Natural killer cell (primary cell): ENCODE results near the gene NSUN6. TPM values are rescaled to one million over a fixed set of nuclear protein-coding genes. Genes with fewer than 3 reads are reported as not detected.

Experiments
- ATAC-seq, 3 donors: fragments of 150-1000 bp in 2 of 3; fragments of 200-7000 bp in 1 of 3; cut with Tn5 transposase; 1 replicate in 1 of 3; 2 replicates in 2 of 3; pipeline ENCODE4 v1.10.0; 2021; ENCODE audit warnings: mild to moderate bottlenecking in 2 of 3, moderate library complexity in 2 of 3
- DNase-seq, 2 donors: peaks; one replicate each; pipeline versions ENCODE4 v3.0.0 to v3.0.0-alpha.2; 2013 to 2021; ENCODE audit warnings: mixed read lengths in 1 of 2
- H3K27ac ChIP-seq: one replicate; pipeline ENCODE4 v1.5.1; 2013; ENCODE audit warnings: mild to moderate bottlenecking, low read length
- H3K27me3 ChIP-seq: one replicate; pipeline ENCODE4 v1.6.1; 2013; ENCODE audit warnings: low read length; ENCODE audit not compliant: control insufficient read depth, insufficient read depth
- H3K36me3 ChIP-seq: one replicate; pipeline ENCODE4 v1.6.1; 2013; ENCODE audit warnings: low read length; ENCODE audit not compliant: control insufficient read depth, insufficient read depth
- H3K4me1 ChIP-seq: one replicate; pipeline ENCODE4 v1.6.1; 2013; ENCODE audit warnings: low read length; ENCODE audit not compliant: control insufficient read depth, insufficient read depth
- H3K4me3 ChIP-seq: one replicate; pipeline ENCODE4 v1.5.1; 2013; ENCODE audit warnings: low read length
- H3K9me3 ChIP-seq: one replicate; pipeline ENCODE4 v1.6.1; 2013; ENCODE audit warnings: low read length; ENCODE audit not compliant: control insufficient read depth, insufficient read depth
- H3K27ac Mint-ChIP-seq, 2 donors: one replicate each; pipeline ENCODE4 v1.8.0; 2022; ENCODE audit warnings: mild to moderate bottlenecking in 2 of 2, mixed read lengths in 2 of 2, moderate library complexity in 1 of 2
- H3K27me3 Mint-ChIP-seq, 2 donors: one replicate each; pipeline ENCODE4 v1.8.0; 2022; ENCODE audit warnings: low read depth in 2 of 2, mixed read lengths in 2 of 2
- H3K36me3 Mint-ChIP-seq: one replicate; pipeline ENCODE4 v1.8.0; 2022; ENCODE audit warnings: mixed read lengths
- H3K4me1 Mint-ChIP-seq, 2 donors: one replicate each; pipeline ENCODE4 v1.8.0; 2022; ENCODE audit warnings: mixed read lengths in 2 of 2
- H3K4me3 Mint-ChIP-seq: one replicate; pipeline ENCODE4 v1.8.0; 2022; ENCODE audit warnings: mild to moderate bottlenecking, moderate library complexity, mixed read lengths
- H3K9me3 Mint-ChIP-seq, 2 donors: one replicate each; pipeline ENCODE4 v1.8.0; 2022; ENCODE audit warnings: mixed read lengths in 2 of 2
- WGBS: methylation state at CpG from one replicate; pipeline ENCODE4 v1.1.7; 2013; ENCODE audit warnings: missing lambda C conversion rate; ENCODE audit not compliant: insufficient coverage; 5-methylcytosine and 5-hydroxymethylcytosine counted together
- intact Hi-C: fragments of 100-400 bp; cut with micrococcal nuclease; formaldehyde crosslinking; loops from one replicate; pipeline ENCODE4 v1.14.2; 2022
- total RNA-seq, 4 donors: library from RNA; stranded (reverse); fragments of 120-200 nt in 1 of 4; gene quantifications; one replicate each; pipeline versions ENCODE4 v1.2.3 to v1.2.4, GENCODE V29; 2013 to 2022
- TF ChIP-seq, protein P1 (sequence below): fragments of 200-600 bp; IDR thresholded peaks from one replicate; pipeline ENCODE4 v1.8.0; 2022; ENCODE audit warnings: antibody characterized with exemption

Gene NSUN6
- total RNA-seq, 3 donors from 2014 or later (not counting 1 experiment from before 2014, with no cell fraction given): 25.7 to 36.9 (median 26.4) TPM

DNA sequence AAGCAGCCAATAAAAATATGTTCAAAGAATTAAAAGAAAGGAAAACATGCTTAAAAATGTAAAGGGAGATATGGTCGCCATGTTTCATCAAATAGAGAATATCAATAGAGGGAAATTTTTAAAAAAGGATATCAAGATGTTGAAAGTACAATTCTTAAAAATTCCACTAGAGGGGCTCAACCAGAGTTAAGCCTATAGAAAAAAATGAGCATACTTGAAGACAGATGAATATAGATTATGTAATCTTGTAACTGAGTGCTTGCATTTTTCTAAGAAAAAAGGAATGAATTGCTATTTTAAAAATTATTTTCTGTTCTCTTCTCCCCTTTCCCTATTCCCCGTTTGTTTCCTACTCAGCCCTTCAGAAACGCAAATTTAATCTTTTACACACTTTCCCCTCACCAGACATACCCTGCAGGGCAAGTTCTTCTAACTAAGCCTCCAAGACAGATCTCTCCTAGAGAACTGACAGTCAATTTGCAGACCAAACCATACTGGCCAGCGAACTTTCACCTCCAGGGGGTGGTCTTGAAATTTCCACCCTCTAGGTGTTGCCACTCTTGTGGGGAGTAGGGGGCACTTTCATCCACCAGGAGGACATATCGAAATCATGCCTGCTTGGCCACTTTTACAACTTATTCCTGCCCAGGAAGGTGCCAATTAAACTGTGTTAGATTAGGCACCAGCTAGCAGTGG, 67.7 kb downstream of the NSUN6 start:
- H3K27ac ChIP-seq: no peak overlapping the region
- H3K36me3 ChIP-seq: peaks cover 7% of the 10 kb centered on the region
- H3K27me3 Mint-ChIP-seq: no peaks in the 10 kb centered on the region

DNA sequence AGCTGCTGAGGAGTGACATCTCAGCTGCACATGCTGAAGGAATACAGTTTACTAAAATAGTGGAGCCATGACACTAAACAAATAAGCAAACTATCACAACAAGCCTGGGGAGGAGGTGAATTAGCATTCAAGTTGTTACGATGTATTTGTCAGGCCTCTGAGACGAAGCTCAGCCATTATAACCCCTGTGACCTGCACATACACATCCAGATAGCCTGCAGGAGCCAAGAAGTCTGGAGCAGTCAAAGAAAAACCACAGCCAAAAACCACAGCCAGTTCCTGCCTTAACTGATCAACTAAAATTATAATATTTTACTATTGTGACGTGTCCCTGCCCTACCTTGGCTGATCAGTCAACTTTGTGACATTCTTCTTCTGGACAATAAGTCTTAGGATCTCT, 68.6 kb downstream of the NSUN6 start:
- TF ChIP-seq, protein P1, sequence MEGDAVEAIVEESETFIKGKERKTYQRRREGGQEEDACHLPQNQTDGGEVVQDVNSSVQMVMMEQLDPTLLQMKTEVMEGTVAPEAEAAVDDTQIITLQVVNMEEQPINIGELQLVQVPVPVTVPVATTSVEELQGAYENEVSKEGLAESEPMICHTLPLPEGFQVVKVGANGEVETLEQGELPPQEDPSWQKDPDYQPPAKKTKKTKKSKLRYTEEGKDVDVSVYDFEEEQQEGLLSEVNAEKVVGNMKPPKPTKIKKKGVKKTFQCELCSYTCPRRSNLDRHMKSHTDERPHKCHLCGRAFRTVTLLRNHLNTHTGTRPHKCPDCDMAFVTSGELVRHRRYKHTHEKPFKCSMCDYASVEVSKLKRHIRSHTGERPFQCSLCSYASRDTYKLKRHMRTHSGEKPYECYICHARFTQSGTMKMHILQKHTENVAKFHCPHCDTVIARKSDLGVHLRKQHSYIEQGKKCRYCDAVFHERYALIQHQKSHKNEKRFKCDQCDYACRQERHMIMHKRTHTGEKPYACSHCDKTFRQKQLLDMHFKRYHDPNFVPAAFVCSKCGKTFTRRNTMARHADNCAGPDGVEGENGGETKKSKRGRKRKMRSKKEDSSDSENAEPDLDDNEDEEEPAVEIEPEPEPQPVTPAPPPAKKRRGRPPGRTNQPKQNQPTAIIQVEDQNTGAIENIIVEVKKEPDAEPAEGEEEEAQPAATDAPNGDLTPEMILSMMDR: no peak
- Histone ChIP-seq H3K4me3 (no peak overlapping the region), H3K27ac (no peak overlapping the region), H3K9me3 (peaks cover 9% of the 10 kb centered on the region), H3K36me3 (peaks cover 5% of the 10 kb centered on the region), H3K4me1 (no peaks in the 10 kb centered on the region), H3K27me3 (no peaks in the 10 kb centered on the region)
- no peak overlapping the region for H3K27ac Mint-ChIP-seq
- ATAC-seq (no peak), DNase-seq (no peak)
- peaks cover 11 to 17% of the 10 kb centered on the region in 2 donors for H3K4me1 Mint-ChIP-seq
- H3K4me3 Mint-ChIP-seq: no peak overlapping the region
- WGBS: 50% methylated on average over 3 of the region's 3 CpGs
- no peaks in the 10 kb centered on the region for H3K27me3 Mint-ChIP-seq
- intact Hi-C loops: no loop called here
- H3K36me3 Mint-ChIP-seq: peaks cover 55% of the 10 kb centered on the region
- peaks cover 3 to 5% of the 10 kb centered on the region in 2 donors for H3K9me3 Mint-ChIP-seq

More for the DNA sequence above, 67.7 kb downstream of the NSUN6 start:
- H3K4me3 ChIP-seq: no peak overlapping the region
- no peak overlapping the region for H3K27ac Mint-ChIP-seq
- H3K9me3 Mint-ChIP-seq: peaks cover 0 to 2% of the 10 kb centered on the region in 2 donors
- peaks cover 11 to 17% of the 10 kb centered on the region in 2 donors for H3K4me1 Mint-ChIP-seq
- no peaks in the 10 kb centered on the region for H3K4me1 ChIP-seq
- DNase-seq: peak in 1 of 2 donors; percentile 20
- peaks cover 49% of the 10 kb centered on the region for H3K36me3 Mint-ChIP-seq
- no peak for ATAC-seq
- no peaks in the 10 kb centered on the region for H3K27me3 ChIP-seq
- intact Hi-C loops: no loop called here
- no peaks in the 10 kb centered on the region for H3K9me3 ChIP-seq
- WGBS: 79% methylated on average over 5 of the region's 5 CpGs
- H3K4me3 Mint-ChIP-seq: no peak overlapping the region
- TF ChIP-seq, protein P1: peak; percentile 14

DNA sequence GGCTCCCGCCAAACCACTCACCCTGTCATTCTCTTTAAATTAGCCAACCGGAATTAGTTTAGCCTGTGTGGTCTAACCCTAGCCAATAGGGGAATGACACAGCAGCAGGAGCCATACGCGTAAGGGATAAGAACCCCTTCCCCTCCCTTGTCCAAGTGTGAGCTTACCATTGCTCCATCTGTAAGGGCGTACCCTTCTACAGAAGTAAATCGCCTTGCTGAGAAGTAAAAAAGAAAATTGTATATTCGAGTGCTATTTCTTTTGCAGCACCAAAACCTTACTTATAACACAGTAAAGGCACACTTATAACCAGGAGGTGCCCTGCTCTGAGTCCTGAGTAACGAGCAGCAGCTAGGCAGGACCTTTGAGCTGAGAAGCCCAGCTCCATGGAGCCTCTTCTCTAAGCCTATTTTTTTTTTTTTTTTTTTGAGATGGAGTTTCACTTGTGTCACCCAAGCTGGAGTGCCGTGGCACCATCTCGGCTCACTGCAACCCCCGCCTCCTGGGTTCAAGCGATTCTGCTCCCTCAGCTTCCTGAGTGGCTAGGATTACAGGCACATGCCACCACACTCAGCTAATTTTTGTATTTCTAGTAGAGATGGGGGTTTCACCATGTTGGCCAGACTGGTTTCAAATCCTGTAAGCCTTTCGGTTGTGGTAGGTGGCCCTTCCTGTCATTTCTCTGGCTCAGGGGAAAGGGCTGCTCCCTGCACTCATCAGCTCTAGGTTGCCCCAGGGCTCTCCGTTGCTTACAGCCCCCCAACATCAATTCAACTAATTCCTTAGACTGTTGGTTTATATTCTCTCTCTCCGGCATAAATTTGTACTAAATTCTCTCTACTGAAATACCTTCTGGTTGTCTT, 73.3 kb downstream of the NSUN6 start:
- TF ChIP-seq, protein P1: no peak
- Histone ChIP-seq H3K9me3 (peaks cover 13% of the 10 kb centered on the region), H3K36me3 (peaks cover 5% of the 10 kb centered on the region), H3K27me3 (no peaks in the 10 kb centered on the region), H3K4me3 (no peak overlapping the region), H3K4me1 (no peaks in the 10 kb centered on the region), H3K27ac (no peak overlapping the region)
- no peak for DNase-seq
- H3K4me3 Mint-ChIP-seq: no peak overlapping the region
- intact Hi-C loops: no loop called here
- H3K27ac Mint-ChIP-seq: no peak overlapping the region
- H3K27me3 Mint-ChIP-seq: no peaks in the 10 kb centered on the region
- no peak for ATAC-seq
- peaks cover 8 to 12% of the 10 kb centered on the region in 2 donors for H3K4me1 Mint-ChIP-seq
- peaks cover 48% of the 10 kb centered on the region for H3K36me3 Mint-ChIP-seq
- peaks cover 3 to 8% of the 10 kb centered on the region in 2 donors for H3K9me3 Mint-ChIP-seq
- WGBS: 88% methylated on average over 13 of the region's 15 CpGs
